HG03457 (cell line): ENCODE results near the gene SLCO2A1.

ENCODE experiments used
- ATAC-seq: cut with Tn5 transposase; IDR thresholded peaks from one replicate; pipeline ENCODE4 v1.9.1; 2021; ENCODE audit warnings: moderate number of reproducible peaks; ENCODE audit not compliant: unreplicated experiment

SLCO2A1 gene

DNA sequence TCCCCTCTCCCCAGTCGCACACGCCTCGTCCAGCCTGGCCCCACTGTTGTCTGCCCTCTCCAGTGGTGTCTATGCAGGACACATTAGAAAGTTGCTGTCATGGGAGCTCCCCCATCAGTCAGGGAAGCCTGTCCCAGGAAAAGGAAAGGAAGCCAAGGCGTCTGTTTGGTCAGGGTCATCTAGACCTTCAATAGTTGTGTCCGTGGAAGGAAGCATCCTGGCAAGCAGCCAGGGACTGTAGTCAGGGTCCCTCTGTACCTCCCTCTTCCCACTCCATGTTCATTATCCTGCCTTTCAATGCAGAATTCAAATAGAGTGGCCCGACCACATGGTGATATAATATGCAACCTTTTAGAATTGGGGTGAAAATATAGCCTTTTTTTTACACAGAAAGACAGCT lies 73.4 kb downstream of the SLCO2A1 start:
- no peak for ATAC-seq

- no peak for ATAC-seq
These were observed 73.8 kb downstream of the SLCO2A1 start for GRCh38 chr3:133955892-133956291.

- ATAC-seq = no peak
These were observed 74.9 kb downstream of the SLCO2A1 start for GRCh38 chr3:133954717-133955360.

DNA sequence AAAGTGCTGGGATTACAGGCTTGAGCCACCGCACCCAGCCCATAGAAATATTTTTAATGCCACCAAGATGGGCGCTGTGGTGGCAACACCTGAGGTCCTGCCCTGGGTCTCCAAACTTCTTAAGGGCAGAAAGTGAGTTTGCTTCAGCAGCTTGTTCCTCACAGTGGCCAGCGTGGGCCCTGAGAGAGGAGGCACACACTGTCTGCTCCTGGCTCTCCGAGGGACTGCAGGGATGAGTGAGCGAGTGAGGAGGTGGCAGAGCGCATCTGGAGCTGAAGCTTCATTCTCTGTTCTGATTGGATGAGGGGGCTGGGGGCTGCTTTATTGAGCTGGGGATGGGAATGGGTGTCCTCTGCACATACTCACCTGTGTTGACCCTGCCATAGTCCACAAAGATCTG lies 76.4 kb downstream of the SLCO2A1 start:
- no peak for ATAC-seq

DNA sequence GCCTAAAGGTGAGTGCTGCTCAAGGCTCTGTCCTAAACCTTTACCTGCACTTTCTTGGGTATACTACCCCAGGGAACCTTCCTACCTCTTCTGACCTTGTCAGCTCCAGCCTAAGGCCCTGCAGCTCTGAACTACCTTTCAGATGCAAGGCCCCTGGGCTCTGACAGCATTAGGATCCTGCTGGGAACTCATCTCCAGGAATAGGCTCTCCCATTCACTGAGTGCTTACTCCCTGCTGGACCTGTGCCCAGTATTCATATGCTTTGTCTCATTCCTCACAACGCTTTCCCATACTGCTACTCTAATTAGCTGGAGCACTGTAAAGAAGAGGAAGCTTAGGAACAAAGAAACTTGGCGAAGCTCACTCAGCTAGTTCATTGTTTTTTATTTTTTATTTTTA lies 80.3 kb downstream of the SLCO2A1 start:
- ATAC-seq = no peak

GRCh38 chr3:133948996-133949395 lies 80.7 kb downstream of the SLCO2A1 start:
- no peak for ATAC-seq

DNA sequence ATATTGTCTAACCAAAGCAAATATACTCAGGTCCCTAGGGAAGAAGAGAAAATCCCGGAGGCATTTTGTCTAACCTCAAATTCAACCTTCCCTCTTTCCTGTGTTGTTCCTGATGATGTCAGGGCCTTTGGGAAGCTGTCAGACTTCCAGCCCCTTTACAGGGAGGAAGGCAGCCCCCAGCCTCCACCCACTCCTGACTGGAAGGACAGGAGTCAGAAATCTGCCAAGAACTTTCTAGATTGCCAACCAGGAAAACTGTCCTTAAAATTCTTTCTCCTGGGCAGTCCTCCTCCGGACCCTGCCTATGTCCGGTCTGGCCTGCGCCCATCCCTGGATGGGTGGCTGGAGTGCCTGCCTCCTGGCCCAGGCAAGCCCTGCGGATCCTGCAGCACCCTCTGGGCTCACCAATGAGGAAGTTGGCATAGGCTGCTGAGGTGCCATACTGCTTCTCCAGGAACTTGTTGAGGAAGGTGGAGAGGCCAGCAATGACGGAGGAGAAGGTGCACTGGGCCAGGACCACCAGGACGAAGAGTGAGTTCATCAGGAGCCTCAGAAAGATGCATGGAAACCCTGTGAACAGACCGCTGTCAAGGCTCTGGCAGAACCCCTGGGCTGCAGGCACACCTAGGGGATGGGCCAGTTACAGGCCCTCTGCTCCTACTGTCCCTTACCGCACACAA lies 81.5 kb downstream of the SLCO2A1 start:
- no peak for ATAC-seq

DNA sequence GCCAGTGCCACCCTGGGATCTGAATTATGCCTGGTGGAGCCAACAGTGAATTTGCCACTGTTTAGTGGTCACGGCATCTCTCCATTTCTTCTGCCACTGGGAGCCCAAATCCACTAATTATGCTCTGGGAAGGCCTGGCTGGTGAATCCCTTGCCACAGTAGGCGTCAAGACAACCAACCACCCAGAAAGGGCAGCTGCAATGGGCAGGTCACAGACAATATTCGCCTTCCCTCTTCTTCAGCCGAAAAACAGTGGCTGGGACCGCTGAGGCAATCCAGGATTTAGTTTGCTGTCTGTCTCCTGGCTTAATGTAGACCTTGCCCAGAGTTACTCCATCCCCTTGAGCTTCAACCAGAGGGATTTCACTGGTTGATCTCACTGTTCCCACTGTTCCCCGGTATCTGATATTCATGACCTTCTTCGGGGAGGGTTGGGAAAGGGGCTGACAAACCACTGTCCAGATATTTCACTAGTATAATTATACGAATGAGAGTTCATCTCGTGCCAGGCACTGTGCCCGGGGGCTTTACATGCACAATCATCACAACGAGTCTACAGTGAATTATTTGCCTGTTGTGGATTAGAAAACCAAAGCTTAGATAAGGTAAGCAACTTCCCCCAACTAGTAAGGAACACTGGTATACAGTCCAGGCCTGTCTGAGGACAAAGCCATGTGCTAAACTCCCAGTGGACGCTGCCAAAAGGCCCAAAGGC lies 84.2 kb downstream of the SLCO2A1 start:
- no peak for ATAC-seq

DNA sequence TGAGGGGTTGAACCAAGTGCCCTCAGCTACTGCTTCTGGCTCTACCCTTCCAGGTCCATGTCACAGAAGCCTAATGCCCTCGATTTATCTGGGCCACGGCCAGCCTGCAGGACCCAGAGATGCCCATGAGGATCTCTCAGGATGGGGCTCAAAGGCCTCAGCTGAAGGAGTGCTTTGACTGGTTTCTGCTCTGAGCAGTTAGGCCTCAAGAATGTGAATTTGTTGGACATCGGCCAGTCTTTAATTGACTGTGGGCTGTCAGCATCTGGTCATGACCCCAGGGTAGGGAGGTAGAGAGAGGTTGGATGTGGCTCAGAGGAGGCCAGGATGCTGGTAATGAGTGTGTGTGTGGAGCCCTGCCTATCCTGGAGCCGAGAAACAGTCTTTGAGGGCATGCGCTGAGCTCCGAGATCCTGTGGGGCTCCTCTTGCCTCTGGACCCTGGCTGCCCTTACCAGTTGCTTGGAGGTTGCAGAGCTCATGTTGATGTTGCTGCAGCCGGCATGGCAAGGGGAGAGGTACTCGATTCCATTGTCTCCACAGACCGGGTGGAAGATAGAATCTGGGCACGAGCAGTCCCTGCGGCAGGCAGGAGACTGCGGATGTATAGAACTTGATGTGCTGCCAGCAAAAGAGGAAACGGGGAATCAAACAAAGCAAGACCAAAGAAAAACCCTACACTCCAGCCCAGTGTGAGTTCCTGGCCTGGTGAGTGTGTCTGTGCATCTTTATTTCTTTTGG lies 84.9 kb downstream of the SLCO2A1 start:
- ATAC-seq = no peak

- ATAC-seq = no peak
These were observed 85.5 kb downstream of the SLCO2A1 start for GRCh38 chr3:133944181-133944580.

DNA sequence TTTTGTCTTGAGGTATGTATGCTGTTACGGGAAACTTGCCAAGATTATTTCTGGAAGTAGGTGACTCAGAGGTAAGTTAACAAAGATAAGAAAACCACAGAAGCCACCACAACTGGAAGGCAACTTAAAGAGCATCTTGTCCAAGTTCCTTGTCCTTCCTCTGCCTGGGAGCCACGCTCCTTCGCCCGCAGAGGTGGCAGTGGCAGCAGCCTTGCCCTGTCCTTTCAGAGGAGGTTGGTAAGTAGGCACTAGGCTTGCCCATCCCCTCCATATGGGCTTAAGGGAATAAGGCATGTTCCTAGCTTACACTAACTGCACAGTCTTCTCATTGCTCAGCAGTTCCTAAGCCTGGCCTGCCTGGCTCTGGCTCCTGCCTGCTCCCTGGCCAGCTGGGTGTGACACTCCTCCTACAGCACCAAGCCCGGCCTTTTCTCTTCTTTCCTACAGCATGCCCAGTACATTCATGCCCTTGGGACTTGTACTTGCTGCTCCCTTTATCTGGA lies 86.0 kb downstream of the SLCO2A1 start:
- no peak for ATAC-seq

DNA sequence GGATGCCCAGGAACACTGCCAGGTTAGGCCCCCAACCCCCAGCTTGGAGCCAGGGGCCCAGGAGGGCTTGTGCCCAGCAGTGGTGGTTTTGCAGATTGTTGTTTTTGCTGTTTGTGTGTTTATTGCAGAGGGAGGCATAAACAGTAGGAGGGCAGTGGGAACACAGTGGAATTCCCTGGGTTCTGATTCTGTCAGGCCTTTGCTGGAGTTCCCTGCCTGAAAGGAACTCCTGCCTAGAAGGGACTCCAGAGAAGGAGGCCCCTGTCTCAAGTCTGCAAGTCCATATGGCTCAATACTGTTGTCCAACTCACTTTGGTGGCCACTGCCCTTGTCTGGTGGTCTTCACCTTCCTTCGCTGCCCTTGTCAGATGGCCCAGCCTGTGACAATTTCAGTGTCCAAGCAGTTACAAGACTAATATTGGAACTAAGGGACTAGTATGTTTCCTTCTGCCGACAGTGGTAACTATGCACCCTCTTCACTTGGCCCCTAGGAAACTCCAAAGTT lies 86.6 kb downstream of the SLCO2A1 start:
- no peak for ATAC-seq

DNA sequence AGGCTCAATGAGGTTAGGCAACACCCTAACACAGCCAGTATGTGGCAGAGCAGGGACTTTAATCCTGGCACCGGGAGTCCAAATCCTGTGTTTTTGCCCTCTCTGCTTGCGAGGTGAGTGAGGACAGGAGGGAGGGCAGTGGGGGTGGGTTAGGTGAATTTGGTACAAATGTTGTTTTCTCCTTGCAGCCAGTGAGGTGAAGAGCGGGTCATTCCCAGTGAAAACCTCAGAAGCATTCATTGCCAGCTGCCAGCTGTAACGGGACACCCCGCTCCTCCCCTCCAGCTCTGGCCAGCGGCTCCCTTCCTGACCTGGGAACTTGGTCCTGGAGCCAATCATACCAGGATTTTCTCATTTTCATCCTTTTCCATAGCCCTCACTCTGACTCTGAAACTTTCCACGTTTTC lies 88.3 kb downstream of the SLCO2A1 start:
- ATAC-seq = no peak

DNA sequence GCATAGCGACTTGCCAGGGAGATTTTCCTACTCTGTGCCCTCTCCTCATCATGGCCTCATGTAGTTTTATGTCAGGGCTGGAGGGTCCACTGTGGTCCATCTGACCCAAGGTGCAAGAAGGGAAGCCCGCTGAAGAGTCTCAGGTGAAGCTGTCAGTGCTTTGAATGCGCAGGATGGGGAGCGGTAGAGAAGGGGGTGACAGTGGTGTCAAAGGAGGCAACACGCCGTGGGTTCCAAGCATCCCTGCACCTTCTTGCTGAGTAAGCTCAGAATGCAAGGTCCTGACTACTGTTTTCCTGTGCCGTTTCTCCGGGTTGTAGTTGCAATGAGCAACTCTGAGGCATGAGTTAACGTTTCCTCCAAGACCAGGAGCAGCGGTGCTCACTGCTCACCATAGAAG lies 89.2 kb downstream of the SLCO2A1 start:
- no peak for ATAC-seq

GRCh38 chr3:133939463-133939835 lies 90.3 kb downstream of the SLCO2A1 start:
- no peak for ATAC-seq

- no peak for ATAC-seq
These were observed 90.8 kb downstream of the SLCO2A1 start for GRCh38 chr3:133938770-133939462.

DNA sequence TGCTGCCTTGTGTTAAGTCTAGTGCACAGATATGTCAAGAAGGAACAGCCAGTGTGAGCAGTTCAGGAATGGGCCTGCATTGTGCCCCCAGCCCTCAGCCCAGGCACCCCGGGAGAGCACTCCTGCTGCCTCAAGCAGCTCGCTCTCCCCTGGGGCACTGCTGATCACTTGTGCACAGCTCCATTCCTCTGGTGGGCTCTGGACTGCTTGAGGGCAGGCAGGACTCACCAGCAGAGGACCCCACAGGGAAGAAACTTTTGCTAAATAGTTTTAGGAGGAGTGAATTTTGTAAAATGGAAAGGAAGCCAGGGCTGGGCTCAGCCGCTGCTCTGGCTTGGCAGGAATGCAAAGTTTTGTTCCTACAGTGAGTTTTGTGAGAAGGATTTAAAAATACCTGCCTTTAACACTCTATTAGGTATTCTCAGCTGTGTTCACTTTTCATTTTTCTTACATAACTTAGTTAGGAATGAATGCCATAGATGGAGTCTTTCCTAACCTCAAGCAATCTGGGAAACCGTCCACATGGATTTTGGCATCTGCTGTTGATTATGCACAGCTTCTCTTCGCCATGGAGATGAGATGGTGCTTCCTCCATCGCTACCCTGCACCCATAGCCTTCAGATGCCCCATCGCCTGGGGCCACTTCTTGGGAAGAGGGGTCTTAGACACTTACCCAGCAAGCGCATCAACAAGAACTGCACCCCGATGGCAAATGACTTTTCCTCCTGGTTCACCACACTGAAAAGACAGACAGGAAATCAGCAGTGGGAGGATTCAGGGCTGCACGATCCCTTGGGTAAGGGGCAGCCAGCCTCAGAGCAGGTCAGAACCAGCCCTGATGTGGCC lies 91.7 kb downstream of the SLCO2A1 start:
- ATAC-seq = no peak

GRCh38 chr3:133937061-133937686 lies 92.6 kb downstream of the SLCO2A1 start:
- no peak for ATAC-seq
